HL-60 (cell line): Measurements from ENCODE around the gene UBASH3A.

Experiments used
- DNase-seq, 2 experiments: peaks; one replicate each; pipeline ENCODE4 v3.0.0-alpha.2; 2010 to 2020; ENCODE audit warnings: low read depth in 1 of 2, low spot score in 1 of 2
- H3K27ac ChIP-seq: fragments of 250-450 bp; sonication (Bioruptor Pico); replicated peaks from 2 replicates; pipeline ENCODE4 v1.5.1; 2020; ENCODE audit warnings: mild to moderate bottlenecking, moderate library complexity
- H3K27me3 ChIP-seq: fragments of 250-450 bp; sonication (Bioruptor Pico); 2 replicates; pipeline ENCODE4 v1.5.1; 2021; ENCODE audit warnings: mild to moderate bottlenecking, moderate library complexity; ENCODE audit not compliant: insufficient read depth, poor library complexity, severe bottlenecking
- H3K4me3 ChIP-seq: replicated peaks from 2 replicates; pipeline ENCODE4 v1.5.1; 2011; ENCODE audit warnings: mild to moderate bottlenecking, control low read depth, low read length; ENCODE audit not compliant: insufficient read depth
- CTCF ChIP-seq: IDR thresholded peaks from one replicate; pipeline ENCODE4 v1.5.1; 2011; ENCODE audit warnings: low read length, control low read depth, inconsistent platforms; ENCODE audit not compliant: insufficient read depth
- GABPA ChIP-seq: IDR thresholded peaks from 2 replicates; pipeline ENCODE4 v1.6.1; 2012; ENCODE audit warnings: low read depth
- POLR2AphosphoS5 ChIP-seq: IDR thresholded peaks from 2 replicates; pipeline ENCODE4 v1.6.1; 2012; ENCODE audit warnings: low read depth
- SPI1 ChIP-seq: IDR thresholded peaks from 2 replicates; pipeline ENCODE4 v1.6.1; 2012; ENCODE audit warnings: low read depth, mild to moderate bottlenecking, borderline replicate concordance
- TF ChIP-seq, protein P1 (sequence below): IDR thresholded peaks from 2 replicates; pipeline ENCODE4 v1.6.1; 2012; ENCODE audit warnings: low read depth; ENCODE audit not compliant: insufficient replicate concordance

Gene UBASH3A

GRCh38 chr21:42453986-42454570 is 50.4 kb downstream of the UBASH3A start:
- no peak overlapping the region for H3K27ac ChIP-seq
- DNase-seq: no peak
- no peak overlapping the region for H3K4me3 ChIP-seq
- H3K27me3 ChIP-seq: no peaks in the 10 kb centered on the region
- no peak for TF ChIP-seq SPI1
- TF ChIP-seq CTCF: no peak
- no peak for TF ChIP-seq GABPA

DNA sequence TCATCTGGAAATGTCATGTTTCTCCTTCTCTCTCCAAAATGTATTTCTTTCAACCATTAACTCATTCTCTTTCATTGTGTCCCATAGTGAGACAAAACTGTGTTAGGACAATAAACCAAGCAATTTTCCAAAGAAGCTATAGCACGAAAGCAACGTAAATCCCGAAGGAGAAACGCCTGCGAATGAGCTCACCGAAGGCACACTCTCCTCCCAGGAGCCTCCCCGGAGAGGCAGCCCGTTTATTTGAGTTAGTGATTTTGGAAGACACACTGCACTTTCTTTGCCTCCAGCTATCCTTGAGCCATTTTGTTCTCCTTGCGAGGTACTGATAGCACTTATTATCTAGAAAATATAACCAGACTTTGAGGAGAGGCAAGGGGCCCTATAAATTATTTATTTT is 51.1 kb downstream of the UBASH3A start:
- DNase-seq: no peak
- Histone ChIP-seq H3K4me3 (no peak overlapping the region), H3K27me3 (no peaks in the 10 kb centered on the region), H3K27ac (no peak overlapping the region)
- TF ChIP-seq SPI1: no peak

DNA sequence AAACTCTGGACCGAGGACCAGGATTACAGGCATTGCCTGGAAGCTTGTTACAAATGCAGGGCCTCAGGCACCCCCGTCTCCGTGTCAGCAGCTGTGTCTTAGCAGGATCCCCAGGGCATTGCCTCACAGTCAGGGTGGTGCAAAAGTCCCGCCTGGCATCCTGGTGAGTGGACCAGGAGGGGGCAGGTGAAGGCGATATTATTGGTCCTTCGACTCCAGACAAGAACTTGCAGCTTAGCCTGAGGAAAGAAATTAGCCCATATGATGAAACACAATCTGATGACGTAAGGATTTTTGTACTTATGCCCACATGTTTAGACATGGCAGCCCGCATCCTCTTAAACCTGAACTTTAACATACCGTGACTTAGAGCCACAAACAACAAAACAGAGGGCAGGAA is 51.5 kb downstream of the UBASH3A start:
- Histone ChIP-seq H3K27me3 (no peaks in the 10 kb centered on the region), H3K27ac (no peak overlapping the region), H3K4me3 (no peak overlapping the region)
- TF ChIP-seq, protein P1, sequence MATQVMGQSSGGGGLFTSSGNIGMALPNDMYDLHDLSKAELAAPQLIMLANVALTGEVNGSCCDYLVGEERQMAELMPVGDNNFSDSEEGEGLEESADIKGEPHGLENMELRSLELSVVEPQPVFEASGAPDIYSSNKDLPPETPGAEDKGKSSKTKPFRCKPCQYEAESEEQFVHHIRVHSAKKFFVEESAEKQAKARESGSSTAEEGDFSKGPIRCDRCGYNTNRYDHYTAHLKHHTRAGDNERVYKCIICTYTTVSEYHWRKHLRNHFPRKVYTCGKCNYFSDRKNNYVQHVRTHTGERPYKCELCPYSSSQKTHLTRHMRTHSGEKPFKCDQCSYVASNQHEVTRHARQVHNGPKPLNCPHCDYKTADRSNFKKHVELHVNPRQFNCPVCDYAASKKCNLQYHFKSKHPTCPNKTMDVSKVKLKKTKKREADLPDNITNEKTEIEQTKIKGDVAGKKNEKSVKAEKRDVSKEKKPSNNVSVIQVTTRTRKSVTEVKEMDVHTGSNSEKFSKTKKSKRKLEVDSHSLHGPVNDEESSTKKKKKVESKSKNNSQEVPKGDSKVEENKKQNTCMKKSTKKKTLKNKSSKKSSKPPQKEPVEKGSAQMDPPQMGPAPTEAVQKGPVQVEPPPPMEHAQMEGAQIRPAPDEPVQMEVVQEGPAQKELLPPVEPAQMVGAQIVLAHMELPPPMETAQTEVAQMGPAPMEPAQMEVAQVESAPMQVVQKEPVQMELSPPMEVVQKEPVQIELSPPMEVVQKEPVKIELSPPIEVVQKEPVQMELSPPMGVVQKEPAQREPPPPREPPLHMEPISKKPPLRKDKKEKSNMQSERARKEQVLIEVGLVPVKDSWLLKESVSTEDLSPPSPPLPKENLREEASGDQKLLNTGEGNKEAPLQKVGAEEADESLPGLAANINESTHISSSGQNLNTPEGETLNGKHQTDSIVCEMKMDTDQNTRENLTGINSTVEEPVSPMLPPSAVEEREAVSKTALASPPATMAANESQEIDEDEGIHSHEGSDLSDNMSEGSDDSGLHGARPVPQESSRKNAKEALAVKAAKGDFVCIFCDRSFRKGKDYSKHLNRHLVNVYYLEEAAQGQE: no peak
- TF ChIP-seq GABPA (no peak), POLR2AphosphoS5 (no peak), SPI1 (no peak), CTCF (no peak)
- DNase-seq: peak in 1 of 2 experiments; percentile 50

- DNase-seq: no peak
- H3K4me3 ChIP-seq: no peak overlapping the region
- TF ChIP-seq GABPA: no peak
- no peak for TF ChIP-seq SPI1
- TF ChIP-seq, protein P1: no peak
- no peak for TF ChIP-seq POLR2AphosphoS5
- TF ChIP-seq CTCF: no peak
- no peak overlapping the region for H3K27ac ChIP-seq
- H3K27me3 ChIP-seq: no peaks in the 10 kb centered on the region
Observed at GRCh38 chr21:42455754-42456440, 52.2 kb downstream of the UBASH3A start.
